Measurements from ENCODE around the gene HOXD12.

HOXD12 gene

DNA sequence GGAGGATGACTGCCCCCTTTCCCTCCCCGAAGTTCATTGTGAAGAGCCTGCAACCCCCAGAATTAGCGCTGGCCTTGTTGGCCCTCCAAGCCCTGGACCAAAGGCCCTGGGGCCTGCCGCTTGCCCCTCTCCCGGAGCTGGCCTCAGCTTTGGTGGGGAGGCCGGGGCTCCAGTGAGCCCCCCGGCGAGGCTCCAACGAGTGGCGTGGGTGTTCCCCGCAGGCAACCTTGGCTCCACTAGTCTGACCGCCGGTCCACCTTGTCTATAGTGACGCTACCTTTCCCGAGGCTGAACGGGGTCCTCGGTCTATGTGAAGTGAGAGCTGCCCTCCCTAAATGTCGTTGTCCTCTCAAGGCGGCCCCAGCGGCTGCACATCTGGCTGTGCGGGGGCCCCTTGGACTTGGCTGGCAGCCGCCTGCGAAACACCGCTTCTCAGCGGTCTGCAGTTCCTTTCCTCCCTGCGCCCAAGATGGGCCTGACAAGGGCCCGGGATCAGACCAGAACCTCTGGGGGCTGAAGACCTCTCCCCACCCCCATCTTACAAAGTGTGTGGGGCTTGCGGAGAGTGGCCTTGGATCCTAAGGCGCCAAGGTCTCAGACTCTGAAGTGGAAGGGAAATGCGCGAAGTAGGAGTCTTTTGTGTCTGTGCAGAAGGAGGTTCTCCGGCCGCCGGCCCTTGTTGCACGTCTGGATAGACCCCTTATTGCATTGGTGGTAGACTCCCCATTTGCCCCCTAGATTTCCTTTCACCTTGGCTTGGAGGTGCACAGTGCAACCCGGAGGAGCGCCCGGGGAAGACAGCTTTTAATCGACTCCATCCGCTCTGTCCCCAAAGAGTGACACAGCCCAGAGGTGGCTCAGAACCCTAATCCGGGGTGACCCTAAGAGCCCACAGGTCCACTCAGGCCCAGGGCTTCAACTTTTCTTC lies 13.0 kb downstream of the HOXD12 start:
- intact Hi-C loops (cut with DNase I) = no loop called here
- DNase-seq = no peak

DNA sequence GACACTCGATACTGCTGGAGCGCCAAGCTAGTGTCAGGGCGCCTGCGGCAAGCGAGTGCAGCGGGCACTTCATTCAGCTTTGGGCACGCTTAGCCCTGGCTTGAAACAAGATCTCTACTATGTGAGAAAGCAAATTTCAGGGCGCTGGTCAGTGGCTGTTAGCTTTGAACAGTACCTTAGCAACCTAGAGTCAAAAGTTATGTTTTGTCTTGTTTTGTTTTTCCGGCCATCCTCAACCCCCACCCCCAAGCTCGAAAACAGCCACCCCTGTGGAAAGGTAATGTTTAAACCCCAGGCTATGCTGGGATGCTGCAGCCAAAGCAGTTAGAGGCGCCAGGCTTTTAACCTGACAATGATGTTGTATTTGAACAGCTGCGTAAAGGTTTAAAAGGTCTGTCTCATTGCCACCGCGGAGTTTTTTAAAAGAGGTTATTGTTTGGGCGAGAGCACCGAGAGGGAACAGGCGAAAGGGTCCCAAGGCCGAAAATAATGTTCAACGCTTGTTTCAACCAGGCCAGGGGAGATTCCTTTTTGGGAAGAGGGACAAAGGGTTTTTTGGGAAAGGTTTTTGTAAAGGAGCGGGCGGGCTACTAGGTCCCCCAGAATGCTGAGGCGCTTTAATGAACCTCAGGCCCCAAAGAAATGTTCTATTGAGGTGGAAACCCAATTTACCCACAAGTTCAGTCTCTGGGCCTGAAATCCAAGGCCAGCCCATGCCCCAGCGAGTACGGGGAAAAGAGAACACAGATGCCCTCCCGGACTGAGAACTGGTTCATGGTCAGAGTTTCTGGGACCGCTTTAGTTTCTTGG lies 14.7 kb downstream of the HOXD12 start:
- intact Hi-C loops (cut with DNase I) = no loop called here
- DNase-seq = no peak

DNA sequence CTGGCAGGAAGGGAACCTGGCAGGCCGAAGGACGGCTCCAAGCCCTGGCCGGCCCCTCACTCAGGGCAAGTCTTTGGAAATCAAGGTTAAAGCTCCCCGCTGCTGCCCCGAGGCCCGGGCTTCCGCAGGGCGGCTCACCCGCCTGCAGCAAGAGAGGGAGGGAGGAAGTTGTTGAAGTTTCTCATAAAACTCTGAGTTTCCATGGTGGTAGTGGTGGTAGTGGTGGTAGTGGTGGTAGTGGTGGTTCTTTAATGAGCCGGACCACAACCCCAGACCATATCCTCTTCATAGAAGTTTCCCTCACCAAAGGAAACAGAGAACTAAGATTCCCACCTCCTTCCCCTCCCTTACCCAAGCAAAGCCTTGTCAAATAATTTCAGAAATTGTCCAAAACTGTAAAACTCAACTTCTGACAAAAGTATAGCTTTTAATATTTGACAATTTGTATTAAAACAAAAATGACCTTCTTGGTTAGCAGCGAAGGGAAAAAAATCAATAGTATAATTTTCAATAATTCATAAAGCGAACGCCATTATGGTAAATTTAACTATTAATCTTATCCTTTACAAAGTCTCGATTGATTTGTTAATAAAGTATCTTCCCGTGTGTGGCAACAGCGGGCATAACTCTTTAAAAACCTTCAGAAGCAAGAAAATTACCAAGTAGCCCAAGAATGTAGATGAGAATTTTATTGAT lies 15.5 kb downstream of the HOXD12 start:
- no peak for DNase-seq
- intact Hi-C loops (cut with DNase I) = no loop called here

DNA sequence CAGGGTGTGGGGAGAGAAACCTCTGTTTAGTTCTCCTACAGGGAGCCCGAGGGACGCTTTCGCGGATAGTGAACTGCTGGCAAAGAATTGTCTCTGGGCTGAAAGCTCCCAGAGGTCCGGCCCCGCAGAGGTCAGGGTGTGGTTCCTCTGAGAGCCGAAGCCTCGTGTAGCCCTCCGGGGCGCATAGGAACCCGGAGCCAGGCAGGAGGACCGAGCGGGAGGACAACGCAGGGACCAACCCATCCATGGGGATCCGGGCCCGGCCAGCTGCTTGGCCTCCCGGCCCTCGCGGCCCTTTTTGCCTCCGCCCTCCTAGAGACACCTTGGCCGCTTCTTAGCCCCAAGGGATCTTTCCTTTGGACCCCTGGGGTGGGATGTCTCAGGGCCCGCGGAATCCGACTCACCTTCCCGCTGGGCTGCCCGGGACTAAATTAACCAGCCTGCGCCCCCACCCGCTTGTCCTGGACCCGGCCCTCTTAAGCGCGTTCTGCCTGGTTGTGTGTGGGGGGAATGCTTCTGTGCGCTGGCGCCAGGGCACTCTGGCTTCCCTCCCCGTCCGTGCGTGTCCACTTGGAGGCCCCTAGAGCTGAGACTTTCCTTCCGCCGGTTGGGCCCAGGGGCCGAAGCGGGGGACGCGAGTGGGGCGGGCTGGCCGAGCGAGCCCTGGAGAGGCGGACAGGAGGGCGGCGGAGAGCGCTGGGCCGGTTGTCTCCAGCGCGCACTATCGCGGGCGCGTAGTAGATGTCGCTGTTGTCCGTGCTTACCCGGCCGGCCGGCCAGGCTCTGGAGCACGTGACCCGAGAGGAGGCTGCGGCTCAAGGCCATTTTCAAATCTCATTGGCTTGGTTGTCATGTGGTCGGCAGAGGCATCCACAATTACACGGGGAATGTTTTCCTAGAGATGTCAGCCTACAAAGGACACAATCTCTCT lies 16.6 kb downstream of the HOXD12 start, which contains the start of gene HOXD10:
TSS of gene HOXD10 (plus strand) at position 896 of the 931 bp plus-strand sequence. CDS start 56 bp downstream, outside the sequence.
- DNase-seq = no peak
- intact Hi-C loops (cut with DNase I) = no loop called here

DNA sequence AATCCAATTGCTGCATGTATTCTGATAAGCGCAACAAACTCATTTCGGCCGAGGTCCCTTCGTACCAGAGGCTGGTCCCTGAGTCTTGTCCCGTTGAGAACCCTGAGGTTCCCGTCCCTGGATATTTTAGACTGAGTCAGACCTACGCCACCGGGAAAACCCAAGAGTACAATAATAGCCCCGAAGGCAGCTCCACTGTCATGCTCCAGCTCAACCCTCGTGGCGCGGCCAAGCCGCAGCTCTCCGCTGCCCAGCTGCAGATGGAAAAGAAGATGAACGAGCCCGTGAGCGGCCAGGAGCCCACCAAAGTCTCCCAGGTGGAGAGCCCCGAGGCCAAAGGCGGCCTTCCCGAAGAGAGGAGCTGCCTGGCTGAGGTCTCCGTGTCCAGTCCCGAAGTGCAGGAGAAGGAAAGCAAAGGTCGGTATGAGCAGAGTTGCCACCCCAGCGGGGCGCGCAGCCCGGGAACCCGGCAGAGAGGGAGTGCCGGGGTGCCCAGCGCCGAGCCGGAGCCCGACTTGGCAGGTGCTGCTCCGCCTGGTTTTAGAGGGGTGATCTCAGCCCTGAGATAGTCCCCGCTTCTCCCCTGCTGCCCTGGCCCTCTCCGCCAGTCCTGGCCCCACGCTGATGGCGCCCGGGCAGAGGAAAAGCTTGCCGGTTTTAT lies 17.7 kb downstream of the HOXD12 start:
- DNase-seq = no peak
- intact Hi-C loops (cut with DNase I) = no loop called here

DNA sequence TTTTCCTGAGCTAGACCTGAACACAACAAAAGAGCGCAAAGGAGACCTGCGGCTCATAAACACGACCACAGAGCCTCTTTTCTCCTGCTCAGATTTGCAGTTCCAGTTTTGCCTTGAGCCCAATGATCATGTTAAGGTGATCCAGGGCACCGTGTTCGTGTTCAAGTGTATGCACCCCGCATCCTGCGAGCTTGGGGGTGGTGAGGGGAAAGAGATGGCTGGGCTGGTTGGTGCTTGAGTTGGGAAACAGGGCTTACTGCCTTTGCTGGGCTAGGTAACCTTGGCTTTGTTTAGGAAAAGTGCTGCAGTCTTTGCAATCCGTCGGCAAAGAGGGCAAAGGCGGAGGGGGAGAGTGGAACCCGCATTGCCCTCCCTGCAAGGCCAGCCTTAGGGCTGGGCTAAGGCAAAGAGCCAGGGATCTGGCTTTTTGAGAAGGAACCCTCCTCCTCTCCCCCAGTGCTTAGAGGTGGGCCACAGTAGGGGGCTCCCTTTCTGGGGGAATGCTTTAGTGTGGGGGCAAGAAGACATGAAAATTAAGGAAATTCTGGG lies 18.3 kb downstream of the HOXD12 start:
- no peak for DNase-seq
- intact Hi-C loops (cut with DNase I) = no loop called here

DNA sequence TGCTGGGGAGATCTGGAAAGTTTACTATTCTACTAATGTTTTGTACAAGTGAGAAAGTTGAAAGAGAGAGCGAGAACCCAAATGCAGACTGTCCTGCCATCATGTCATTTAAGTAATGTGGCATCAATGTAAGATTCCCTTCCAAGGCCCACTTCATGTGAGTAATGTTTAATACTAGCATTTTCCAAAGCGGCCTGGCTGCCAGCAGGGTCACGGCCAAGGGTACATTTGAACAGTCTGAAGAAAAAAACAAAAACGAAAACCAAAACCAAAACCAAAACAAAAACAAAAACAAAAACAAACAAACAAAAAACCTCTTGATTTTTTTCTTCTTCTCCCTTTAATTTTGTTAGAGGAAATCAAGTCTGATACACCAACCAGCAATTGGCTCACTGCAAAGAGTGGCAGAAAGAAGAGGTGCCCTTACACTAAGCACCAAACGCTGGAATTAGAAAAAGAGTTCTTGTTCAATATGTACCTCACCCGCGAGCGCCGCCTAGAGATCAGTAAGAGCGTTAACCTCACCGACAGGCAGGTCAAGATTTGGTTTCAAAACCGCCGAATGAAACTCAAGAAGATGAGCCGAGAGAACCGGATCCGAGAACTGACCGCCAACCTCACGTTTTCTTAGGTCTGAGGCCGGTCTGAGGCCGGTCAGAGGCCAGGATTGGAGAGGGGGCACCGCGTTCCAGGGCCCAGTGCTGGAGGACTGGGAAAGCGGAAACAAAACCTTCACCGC lies 19.2 kb downstream of the HOXD12 start:
- DNase-seq = no peak
- intact Hi-C loops (cut with DNase I) = no loop called here

DNA sequence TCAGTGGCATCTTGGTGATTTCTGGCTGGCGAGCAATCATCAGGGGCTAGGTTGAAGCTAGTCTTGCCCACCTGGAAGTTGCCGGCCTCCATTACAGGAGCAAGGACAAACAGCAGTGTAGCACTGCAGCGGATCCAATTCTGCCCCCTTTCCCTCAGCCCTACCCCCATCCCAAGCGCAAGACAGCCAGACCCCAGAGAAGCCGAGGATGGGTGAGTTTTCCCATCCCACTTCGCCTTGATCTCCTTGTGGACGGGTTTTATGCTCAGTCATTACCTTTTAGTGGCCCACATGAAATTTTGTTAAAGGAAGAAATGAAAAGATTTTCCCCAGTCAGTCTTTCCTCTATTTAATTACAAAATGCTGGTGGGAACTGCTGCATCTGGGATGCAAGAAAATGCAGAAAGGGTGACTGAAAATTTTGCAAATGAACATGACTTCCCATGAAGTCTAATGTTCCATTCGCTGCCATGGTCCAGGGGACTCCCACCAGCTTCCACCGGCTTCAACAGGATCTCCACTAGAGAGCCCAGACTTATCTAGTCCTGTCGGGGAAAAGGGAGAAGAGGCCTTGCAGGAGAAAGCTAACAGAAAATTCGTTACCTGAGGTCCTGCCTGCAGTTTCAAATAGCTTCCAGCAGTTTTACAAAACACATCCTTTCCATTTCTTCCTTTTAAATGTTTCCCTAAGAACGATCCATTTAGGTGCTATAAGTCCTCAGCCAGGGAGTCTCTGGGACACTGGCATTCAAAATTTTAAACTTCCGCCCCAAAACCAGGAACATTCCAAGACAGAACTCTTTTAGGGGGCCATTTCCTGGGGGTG lies 21.0 kb downstream of the HOXD12 start:
- DNase-seq = no peak
- intact Hi-C loops (cut with DNase I) = no loop called here

DNA sequence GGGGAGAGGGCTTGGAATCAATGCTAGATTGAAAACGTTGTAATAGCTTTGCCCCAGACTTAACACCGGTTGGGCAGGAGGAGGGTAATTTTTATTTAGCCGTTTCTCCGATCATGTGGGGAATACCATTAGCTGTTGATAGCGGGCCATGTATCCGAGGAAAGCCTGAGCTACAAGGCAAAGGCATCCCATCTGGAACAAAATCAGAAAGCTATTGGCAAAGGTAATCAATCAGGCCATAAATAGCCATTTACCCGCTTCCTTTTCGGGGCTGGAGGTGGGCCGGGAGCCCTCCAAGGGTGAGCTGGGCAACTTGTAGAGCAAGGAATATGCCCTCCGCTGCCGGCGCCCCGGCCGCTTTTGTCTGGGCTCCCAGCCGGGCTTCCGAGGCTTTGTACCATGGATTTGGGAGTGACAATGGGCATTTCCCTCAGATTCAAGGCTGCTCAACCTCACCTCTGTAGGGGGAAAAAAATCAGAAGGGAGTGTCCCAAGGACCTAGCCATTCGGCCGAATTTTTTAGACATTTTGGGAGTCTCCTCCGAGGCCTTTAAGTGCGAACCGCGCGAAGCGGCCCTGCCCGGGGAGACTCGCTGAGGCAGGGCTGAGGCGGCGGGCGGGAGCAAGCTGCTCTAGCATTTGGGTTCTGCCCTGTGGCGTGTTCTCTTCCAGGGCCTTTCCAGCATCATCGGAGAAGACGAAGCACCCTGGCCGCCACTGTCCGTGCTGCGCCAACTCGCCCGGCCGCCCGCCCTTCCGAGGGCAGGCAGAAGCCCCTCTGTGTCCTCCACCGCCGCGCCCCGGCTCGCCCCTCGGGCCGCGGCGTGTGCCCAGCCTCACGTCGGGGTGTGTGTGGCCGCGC lies 21.8 kb downstream of the HOXD12 start:
- intact Hi-C loops (cut with DNase I) = no loop called here
- no peak for DNase-seq

DNA sequence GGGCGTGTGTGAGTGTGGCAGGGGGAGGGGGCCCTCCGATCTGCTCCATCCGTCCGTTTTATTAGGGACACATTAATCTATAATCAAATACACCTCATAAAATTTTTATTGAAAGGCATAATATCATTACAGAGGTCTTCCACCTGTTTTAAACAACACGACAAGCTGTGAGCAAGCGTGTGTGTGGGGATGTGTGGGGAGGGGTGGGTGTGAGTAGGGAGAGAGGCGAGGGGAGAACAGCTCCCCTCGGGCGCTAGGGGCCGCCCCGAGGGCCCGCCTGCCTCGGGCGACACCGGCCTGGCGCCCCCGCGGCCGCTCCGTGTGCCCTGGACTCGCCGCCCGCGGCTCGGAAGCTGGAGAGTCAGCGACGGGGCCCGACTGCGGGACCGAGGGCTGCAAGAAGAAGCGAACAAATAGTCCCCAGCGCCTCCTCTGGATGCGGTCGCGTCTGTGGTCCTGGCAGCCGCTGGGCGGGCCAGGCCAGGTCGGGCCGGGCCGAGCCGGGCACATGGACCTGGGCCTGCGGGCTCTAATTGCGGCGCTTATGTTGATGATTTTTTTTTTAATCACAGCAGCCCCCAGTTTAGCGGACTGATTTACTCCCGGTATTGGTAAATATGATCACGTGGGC lies 22.6 kb downstream of the HOXD12 start:
- no peak for DNase-seq
- intact Hi-C loops (cut with DNase I) = no loop called here

DNA sequence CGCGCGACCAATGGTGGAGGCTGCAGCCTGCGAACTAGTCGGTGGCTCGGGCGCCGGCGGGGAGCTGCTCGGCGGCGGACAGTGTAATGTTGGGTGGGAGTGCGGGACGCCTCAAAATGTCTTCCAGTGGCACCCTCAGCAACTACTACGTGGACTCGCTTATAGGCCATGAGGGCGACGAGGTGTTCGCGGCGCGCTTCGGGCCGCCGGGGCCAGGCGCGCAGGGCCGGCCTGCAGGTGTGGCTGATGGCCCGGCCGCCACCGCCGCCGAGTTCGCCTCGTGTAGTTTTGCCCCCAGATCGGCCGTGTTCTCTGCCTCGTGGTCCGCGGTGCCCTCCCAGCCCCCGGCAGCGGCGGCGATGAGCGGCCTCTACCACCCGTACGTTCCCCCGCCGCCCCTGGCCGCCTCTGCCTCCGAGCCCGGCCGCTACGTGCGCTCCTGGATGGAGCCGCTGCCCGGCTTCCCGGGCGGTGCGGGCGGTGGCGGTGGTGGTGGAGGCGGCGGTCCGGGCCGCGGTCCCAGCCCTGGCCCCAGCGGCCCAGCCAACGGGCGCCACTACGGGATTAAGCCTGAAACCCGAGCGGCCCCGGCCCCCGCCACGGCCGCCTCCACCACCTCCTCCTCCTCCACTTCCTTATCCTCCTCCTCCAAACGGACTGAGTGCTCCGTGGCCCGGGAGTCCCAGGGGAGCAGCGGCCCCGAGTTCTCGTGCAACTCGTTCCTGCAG lies 23.3 kb downstream of the HOXD12 start, which contains the start of gene HOXD9:
TSS of gene HOXD9 (plus strand) at position 37 of the 728 bp plus-strand sequence. CDS start at position 87, 50 bp downstream.
- intact Hi-C loops (cut with DNase I) = no loop called here
- DNase-seq = no peak

DNA sequence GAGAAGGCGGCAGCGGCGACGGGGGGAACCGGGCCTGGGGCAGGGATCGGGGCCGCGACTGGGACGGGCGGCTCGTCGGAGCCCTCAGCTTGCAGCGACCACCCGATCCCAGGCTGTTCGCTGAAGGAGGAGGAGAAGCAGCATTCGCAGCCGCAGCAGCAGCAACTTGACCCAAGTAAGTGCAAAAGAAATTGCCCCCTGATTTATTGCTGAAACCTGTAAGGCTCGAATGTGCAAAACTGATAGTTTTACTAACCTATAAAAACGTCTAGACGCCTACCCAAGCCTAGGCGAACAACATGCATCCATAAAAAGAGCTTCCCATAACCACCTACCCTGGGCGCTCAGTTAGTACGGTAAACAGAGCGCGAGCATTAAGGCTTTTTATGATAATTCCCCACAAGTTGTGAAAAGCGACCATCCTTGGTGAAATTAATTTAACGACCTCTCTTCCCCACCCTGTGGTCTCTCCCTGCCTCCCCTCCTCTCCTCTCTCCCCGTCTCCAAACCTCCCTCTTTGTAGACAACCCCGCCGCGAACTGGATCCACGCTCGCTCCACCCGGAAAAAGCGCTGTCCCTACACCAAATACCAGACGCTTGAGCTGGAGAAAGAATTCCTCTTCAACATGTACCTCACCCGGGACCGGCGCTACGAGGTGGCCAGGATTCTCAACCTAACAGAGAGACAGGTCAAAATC lies 24.0 kb downstream of the HOXD12 start:
- DNase-seq = no peak
- intact Hi-C loops (cut with DNase I) = no loop called here

Data from head of caudate nucleus (tissue), 42 donors.